Brain microvascular endothelial cell (primary cell): ENCODE results near the gene TSPAN17.

Source experiments
- DNase-seq: peaks from one replicate; pipeline ENCODE4 v3.0.0-alpha.2; 2020
- H3K27ac ChIP-seq: fragments of 250-450 bp; sonication (Bioruptor Pico); 2 replicates; pipeline ENCODE4 v1.5.1; 2020; ENCODE audit warnings: mild to moderate bottlenecking, moderate library complexity
- H3K27me3 ChIP-seq: fragments of 250-450 bp; sonication (Bioruptor Pico); replicated peaks from 2 replicates; pipeline ENCODE4 v1.5.1; 2020; ENCODE audit warnings: mild to moderate bottlenecking
- H3K36me3 ChIP-seq: fragments of 250-450 bp; sonication (Bioruptor Pico); replicated peaks from 2 replicates; pipeline ENCODE4 v1.5.1; 2020; ENCODE audit warnings: mild to moderate bottlenecking
- H3K4me3 ChIP-seq: 2 replicates; pipeline ENCODE4 v1.5.1; 2011; ENCODE audit warnings: low read depth, mild to moderate bottlenecking, control low read depth, low read length, moderate library complexity
- in situ Hi-C: cut with HindIII; loops from 2 replicates; pipeline ENCODE4 v1.10.0; 2017; ENCODE audit warnings: low sequenced_read_pairs, low pct_ligation_motif_present
- TF ChIP-seq, protein P1 (sequence below): IDR thresholded peaks from 2 replicates; pipeline ENCODE4 v1.5.1; 2011; ENCODE audit warnings: low read depth, mild to moderate bottlenecking, moderate library complexity, low read length, control low read depth, inconsistent platforms; ENCODE audit errors: missing control alignments

Gene TSPAN17

DNA sequence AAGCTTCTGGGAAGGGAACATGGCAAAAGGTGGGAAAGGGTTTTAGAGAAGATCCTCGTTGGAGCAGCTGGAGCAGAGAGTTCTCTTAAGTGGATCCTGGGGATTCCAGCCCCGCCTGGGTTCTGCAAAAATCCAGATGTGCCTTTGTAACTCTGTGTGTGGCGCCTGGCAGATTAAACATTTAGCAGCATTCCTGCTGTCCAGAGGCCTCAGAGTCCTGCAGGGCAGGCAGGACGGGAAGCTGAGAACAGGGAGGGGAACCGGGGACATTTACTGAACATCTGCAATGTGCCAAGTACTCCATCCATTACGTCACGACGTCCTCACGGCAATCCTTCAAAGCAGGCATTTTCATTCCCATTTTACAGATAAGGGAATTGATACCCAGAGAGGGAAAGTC is 10.9 kb upstream of the TSPAN17 start:
- DNase-seq = no peak
- Histone ChIP-seq H3K36me3 (no peaks in the 10 kb centered on the region), H3K27ac (no peak overlapping the region), H3K27me3 (peaks cover 17% of the 10 kb centered on the region), H3K4me3 (no peak overlapping the region)
- TF ChIP-seq, protein P1, sequence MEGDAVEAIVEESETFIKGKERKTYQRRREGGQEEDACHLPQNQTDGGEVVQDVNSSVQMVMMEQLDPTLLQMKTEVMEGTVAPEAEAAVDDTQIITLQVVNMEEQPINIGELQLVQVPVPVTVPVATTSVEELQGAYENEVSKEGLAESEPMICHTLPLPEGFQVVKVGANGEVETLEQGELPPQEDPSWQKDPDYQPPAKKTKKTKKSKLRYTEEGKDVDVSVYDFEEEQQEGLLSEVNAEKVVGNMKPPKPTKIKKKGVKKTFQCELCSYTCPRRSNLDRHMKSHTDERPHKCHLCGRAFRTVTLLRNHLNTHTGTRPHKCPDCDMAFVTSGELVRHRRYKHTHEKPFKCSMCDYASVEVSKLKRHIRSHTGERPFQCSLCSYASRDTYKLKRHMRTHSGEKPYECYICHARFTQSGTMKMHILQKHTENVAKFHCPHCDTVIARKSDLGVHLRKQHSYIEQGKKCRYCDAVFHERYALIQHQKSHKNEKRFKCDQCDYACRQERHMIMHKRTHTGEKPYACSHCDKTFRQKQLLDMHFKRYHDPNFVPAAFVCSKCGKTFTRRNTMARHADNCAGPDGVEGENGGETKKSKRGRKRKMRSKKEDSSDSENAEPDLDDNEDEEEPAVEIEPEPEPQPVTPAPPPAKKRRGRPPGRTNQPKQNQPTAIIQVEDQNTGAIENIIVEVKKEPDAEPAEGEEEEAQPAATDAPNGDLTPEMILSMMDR = no peak
- in situ Hi-C loops = no loop called here

DNA sequence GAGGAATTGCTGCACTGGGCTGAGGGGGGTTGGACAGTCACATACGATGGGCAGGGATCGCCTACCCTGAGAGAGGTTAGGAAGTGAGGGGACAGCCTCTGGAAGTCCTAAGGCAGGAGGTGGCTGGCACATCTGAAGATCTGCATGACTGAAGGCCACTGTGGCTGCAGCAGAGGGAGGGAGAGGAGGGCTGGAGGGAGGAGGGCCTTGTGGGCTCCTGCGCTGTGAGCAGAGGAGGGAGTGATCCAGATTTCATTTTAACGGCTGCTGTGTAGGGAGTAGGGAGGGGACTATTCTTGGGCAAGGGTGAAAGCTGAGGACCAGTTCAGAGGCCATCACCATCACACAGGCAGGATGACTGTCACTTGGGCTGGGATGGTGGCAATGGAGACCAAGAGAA is 9.7 kb upstream of the TSPAN17 start:
- Histone ChIP-seq H3K27ac (no peak overlapping the region), H3K36me3 (no peaks in the 10 kb centered on the region), H3K4me3 (no peak overlapping the region), H3K27me3 (peaks cover 14% of the 10 kb centered on the region)
- DNase-seq = no peak
- in situ Hi-C loops = no loop called here
- TF ChIP-seq, protein P1 = no peak

DNA sequence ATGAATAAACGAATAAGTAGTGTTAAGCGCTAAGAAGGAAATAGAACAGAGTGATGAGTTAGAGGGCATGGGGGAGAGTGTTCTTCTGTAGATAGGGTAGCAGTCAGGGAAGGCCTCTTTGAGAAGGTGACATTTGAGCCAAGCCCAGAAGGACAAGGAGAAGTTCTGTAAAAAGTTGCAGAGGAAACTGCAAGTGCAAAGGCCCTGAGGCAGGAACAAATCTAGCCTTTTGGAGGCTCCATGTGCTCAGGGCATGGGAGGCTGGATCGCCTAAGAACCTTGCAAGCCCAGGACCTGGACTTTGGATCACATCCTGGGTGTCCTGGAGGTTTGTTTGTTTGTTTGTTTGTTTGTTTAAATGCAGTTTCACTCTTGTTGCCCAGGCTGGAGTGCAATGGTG is 8.8 kb upstream of the TSPAN17 start:
- no peak overlapping the region for H3K4me3 ChIP-seq
- H3K27me3 ChIP-seq = peaks cover 11% of the 10 kb centered on the region
- H3K27ac ChIP-seq = no peak overlapping the region
- H3K36me3 ChIP-seq = no peaks in the 10 kb centered on the region
- in situ Hi-C loops = no loop called here
- no peak for DNase-seq
- TF ChIP-seq, protein P1 = no peak

DNA sequence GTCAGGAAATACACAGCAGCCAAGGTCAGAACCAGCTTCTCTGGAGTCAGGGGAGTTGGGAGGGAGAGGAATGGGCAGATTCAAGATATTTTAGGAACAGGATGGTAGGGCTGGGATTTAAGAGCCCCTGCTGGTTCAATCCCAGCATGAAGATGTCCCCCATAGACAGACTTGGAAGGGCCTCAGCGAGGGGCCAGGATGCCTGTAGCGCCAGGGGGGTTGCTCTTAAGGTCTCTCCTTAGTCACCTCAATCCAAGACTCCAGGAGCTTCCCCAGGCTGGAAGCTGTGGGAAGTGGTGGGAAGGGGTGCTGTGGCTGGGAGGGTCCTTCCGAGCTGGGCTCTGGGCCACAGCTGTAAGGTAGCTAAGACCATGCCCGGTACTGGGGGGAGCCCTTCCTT is 8.1 kb upstream of the TSPAN17 start:
- DNase-seq = no peak
- H3K27me3 ChIP-seq = peaks cover 4% of the 10 kb centered on the region
- TF ChIP-seq, protein P1 = no peak
- in situ Hi-C loops = no loop called here
- no peak overlapping the region for H3K27ac ChIP-seq
- H3K36me3 ChIP-seq = no peaks in the 10 kb centered on the region
- no peak overlapping the region for H3K4me3 ChIP-seq

DNA sequence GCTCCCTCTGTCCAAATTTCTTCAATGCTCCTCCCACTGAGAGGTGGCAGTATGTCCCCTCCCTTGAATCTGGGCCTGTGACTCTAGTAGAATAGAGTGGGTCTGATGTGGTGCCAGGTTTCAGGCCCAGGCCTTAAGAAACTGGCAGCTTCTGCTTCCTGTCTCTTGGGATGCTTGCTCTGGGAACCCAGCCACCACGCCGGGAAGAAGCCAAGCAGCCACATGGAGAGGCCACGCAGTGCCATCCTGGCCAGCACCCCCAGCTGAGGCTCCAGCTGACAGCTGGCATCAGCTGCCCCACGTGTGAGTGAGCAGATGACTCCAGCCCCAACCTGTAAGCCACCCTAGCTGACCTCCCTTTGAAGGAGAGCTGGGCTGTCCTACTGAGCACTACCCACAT is 7.3 kb upstream of the TSPAN17 start:
- TF ChIP-seq, protein P1 = no peak

DNA sequence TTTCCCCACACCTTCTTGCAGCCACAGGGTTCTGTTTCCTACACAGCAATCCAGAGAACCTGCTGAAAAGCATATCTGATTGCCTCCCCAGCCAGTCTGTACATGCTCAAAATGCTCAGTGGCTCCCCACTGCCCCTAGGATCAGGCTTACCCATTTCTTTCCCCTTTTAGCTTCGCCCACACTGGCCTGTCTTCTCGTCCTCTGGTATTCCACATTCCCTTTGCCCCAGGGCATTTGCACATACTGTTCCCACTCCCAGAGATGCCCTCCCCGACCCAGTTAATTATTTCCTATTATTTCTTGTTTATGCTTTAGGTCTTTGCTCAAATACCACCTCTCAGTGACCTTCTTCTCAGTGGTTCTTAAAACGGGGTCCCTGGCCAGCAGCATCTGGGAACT is 6.7 kb upstream of the TSPAN17 start:
- no peak for DNase-seq
- H3K27me3 ChIP-seq = no peaks in the 10 kb centered on the region
- TF ChIP-seq, protein P1 = no peak
- H3K36me3 ChIP-seq = no peaks in the 10 kb centered on the region
- in situ Hi-C loops = no loop called here
- H3K27ac ChIP-seq = no peak overlapping the region
- H3K4me3 ChIP-seq = no peak overlapping the region

More for the DNA sequence above, 7.3 kb upstream of the TSPAN17 start:
- in situ Hi-C loops = no loop called here
- Histone ChIP-seq H3K27me3 (peaks cover 1% of the 10 kb centered on the region), H3K4me3 (no peak overlapping the region), H3K27ac (no peak overlapping the region), H3K36me3 (no peaks in the 10 kb centered on the region)
- no peak for DNase-seq
